ENCODE results near the gene PEX10. TPM values are rescaled to one million over a fixed set of nuclear protein-coding genes. Genes with fewer than 3 reads are reported as not detected.

PEX10 gene
- total RNA-seq, 1 experiment from 2014 or later = 21.9 TPM

DNA sequence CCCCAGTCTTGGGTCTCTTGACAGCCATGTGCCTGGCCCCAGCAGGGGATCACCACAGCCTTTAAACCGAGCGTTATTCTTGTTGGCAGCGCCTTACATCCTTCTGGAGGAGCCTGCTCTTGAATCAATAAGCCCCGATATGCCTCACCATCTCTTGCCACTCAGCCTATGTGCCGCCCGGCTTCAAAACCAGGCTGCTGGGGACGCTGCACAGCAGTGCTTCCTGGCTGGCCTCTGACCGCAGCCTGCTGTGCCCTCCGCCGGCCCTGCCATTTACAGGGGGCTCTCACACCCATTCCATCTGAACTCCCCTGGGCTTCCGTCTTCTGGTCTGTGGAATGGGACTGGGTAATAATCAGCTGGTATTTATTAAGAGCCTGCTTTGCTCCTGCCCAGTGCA is 3.0 kb upstream of the PEX10 start:
- ChIA-PET POLR2A (no interaction called here), CTCF (interaction anchor here (0.7 kb wide), 1 partner anchor 1038 kb away, joined by 4 read pairs; no protein-coding TSS in a partner anchor)
- no peak for DNase-seq
- H3K9me3 Mint-ChIP-seq (ENCODE audit: unreplicated experiment) = no peaks in the 10 kb centered on the region
- no peaks in the 10 kb centered on the region; the same call in 1 of the 2 replicates for H3K4me1 ChIP-seq
- H3K36me3 ChIP-seq (ENCODE audit: control insufficient read depth, insufficient read depth, low read length) = no peaks in the 10 kb centered on the region
- H3K36me3 Mint-ChIP-seq (ENCODE audit: insufficient read depth, unreplicated experiment) = peaks cover 27% of the 10 kb centered on the region
- no peaks in the 10 kb centered on the region for H3K27me3 ChIP-seq (replicated peaks; ENCODE audit: control insufficient read depth, insufficient read depth, low read length)
- no TSS peak for BruUV-seq (replicated peaks)
- H3K4me3 ChIP-seq (ENCODE audit: low read depth, low read length) = no peak overlapping the region
- H3K27me3 Mint-ChIP-seq (ENCODE audit: insufficient read depth, unreplicated experiment) = peaks cover 12% of the 10 kb centered on the region
- H3K4me1 Mint-ChIP-seq (ENCODE audit: low read depth, unreplicated experiment) = peaks cover 5% of the 10 kb centered on the region
- TF ChIP-seq, protein P1, sequence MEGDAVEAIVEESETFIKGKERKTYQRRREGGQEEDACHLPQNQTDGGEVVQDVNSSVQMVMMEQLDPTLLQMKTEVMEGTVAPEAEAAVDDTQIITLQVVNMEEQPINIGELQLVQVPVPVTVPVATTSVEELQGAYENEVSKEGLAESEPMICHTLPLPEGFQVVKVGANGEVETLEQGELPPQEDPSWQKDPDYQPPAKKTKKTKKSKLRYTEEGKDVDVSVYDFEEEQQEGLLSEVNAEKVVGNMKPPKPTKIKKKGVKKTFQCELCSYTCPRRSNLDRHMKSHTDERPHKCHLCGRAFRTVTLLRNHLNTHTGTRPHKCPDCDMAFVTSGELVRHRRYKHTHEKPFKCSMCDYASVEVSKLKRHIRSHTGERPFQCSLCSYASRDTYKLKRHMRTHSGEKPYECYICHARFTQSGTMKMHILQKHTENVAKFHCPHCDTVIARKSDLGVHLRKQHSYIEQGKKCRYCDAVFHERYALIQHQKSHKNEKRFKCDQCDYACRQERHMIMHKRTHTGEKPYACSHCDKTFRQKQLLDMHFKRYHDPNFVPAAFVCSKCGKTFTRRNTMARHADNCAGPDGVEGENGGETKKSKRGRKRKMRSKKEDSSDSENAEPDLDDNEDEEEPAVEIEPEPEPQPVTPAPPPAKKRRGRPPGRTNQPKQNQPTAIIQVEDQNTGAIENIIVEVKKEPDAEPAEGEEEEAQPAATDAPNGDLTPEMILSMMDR (IDR thresholded peaks at IDR 0.05; ENCODE audit: insufficient read depth in 1 of 2, low read depth in 1 of 2, low read length in 1 of 2, severe bottlenecking in 1 of 2, unreplicated experiment in 1 of 2) = no peak
- H3K9me3 ChIP-seq = no peaks in the 10 kb centered on the region
- peak overlapping the region; percentile 24 for H3K4me3 Mint-ChIP-seq (ENCODE audit: unreplicated experiment)
- intact Hi-C loops (cut with micrococcal nuclease; ENCODE audit: unreplicated experiment) = no loop called here
- H3K27ac Mint-ChIP-seq (ENCODE audit: unreplicated experiment) = no peak overlapping the region

DNA sequence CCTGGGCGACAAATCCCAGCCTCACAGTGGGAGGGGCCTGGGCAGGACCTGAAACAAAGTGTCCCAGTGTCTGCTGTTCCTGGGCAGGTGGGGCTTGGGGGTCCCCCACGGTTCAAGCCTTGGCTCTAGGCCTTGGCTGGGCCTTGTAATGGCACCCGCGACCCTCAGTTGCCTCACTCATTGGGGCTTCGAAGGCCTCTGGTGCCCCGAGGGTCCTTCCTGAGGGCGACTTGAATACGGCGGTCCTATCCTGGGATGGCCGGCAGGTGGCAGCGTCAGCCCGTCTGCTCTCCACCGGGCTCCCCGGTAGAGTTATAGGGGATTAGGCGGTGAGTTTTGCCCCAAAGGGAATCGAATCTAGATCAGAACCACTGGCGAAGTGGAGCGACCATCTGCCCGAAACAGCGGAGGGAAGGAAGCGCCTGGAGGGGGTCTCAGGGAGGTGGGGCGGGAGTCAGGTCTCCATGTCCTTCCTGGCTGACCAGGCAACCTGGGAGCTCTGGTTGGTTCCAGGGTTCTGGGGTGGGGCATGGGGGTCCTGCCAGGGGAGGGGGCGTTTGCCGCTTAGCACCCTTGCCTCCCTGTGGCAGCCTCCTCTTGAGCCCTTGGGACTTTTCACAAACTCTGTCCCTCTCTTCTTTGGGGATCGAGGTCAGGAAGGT is 2.1 kb upstream of the PEX10 start:
- Histone ChIP-seq H3K9me3 (no peaks in the 10 kb centered on the region), H3K36me3 (ENCODE audit: control insufficient read depth, insufficient read depth, low read length) (no peaks in the 10 kb centered on the region), H3K4me1 (no peaks in the 10 kb centered on the region; the same call in 1 of the 2 replicates), H3K27me3 (replicated peaks; ENCODE audit: control insufficient read depth, insufficient read depth, low read length) (no peaks in the 10 kb centered on the region), H3K4me3 (ENCODE audit: low read depth, low read length) (peak overlapping the region; percentile 84)
- ChIA-PET POLR2A (no interaction called here), CTCF (interaction anchor here (0.6 to 1.0 kb wide), 4 partner anchors 92 to 1039 kb away, joined by 3 to 4 read pairs (median 4); no protein-coding TSS in a partner anchor)
- Mint-ChIP-seq H3K36me3 (ENCODE audit: insufficient read depth, unreplicated experiment) (peaks cover 27% of the 10 kb centered on the region), H3K9me3 (ENCODE audit: unreplicated experiment) (no peaks in the 10 kb centered on the region), H3K4me3 (ENCODE audit: unreplicated experiment) (peak overlapping the region; percentile 85), H3K27ac (ENCODE audit: unreplicated experiment) (peak overlapping the region; percentile 83), H3K4me1 (ENCODE audit: low read depth, unreplicated experiment) (peaks cover 5% of the 10 kb centered on the region), H3K27me3 (ENCODE audit: insufficient read depth, unreplicated experiment) (peaks cover 12% of the 10 kb centered on the region)
- intact Hi-C loops (cut with micrococcal nuclease; ENCODE audit: unreplicated experiment) = loop anchor here (1.0 kb wide), 1 partner anchor 134 kb away; no protein-coding TSS in a partner anchor
- DNase-seq = peak; percentile 74 to 75
- TF ChIP-seq, protein P1 (IDR thresholded peaks at IDR 0.05; ENCODE audit: insufficient read depth in 1 of 2, low read depth in 1 of 2, low read length in 1 of 2, severe bottlenecking in 1 of 2, unreplicated experiment in 1 of 2) = peak; percentile 80 to 90
- no TSS peak for BruUV-seq (replicated peaks)

DNA sequence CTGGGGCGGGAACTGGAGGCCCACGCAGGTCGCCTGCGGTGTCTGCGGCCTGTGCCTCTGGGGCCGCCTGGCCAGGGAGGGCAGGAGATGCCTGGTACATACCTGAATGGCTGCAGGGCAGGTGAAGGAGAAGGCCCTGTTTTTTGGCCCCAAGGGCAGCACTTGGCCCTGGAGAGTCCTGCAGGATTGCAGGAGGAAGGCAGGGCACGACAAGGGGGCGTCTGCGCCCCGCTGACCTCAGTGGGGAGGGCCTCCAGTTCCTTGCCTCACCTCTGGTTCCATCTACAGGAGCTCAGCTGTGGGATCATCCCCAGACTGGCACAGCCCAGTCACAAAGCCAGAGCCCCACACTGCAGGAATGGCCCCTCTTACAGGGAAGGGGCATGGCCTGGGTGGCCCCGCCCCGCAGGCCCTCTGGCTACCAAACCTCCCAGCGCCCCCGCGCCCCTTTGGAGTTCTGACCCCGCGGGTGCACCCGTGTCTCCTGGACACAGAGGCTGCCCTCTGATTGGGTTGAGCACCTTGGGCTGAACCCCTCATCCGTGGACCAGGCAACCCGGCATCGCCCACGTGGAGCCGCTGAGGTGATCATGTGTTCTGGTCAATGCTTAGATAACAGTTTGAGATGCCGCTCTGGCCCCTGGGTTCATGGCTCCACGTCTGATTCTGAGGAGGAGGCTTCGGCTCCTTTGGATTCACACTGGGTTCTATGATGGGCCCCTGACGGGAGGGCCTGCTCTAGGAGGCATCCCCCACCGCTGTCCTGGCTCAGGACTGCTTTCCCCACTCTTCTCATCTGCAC is 1.3 kb upstream of the PEX10 start:
- intact Hi-C loops (cut with micrococcal nuclease; ENCODE audit: unreplicated experiment) = loop anchor here (1.0 kb wide), 1 partner anchor 135 kb away; no protein-coding TSS in a partner anchor
- H3K4me1 Mint-ChIP-seq (ENCODE audit: low read depth, unreplicated experiment) = peaks cover 5% of the 10 kb centered on the region
- peak in 1 of 2 experiments; percentile 16 for DNase-seq
- no peaks in the 10 kb centered on the region for H3K9me3 ChIP-seq
- H3K27me3 ChIP-seq (replicated peaks; ENCODE audit: control insufficient read depth, insufficient read depth, low read length) = no peaks in the 10 kb centered on the region
- H3K36me3 Mint-ChIP-seq (ENCODE audit: insufficient read depth, unreplicated experiment) = peaks cover 19% of the 10 kb centered on the region
- TF ChIP-seq, protein P1 (IDR thresholded peaks at IDR 0.05; ENCODE audit: insufficient read depth in 1 of 2, low read depth in 1 of 2, low read length in 1 of 2, severe bottlenecking in 1 of 2, unreplicated experiment in 1 of 2) = no peak
- H3K27me3 Mint-ChIP-seq (ENCODE audit: insufficient read depth, unreplicated experiment) = peaks cover 6% of the 10 kb centered on the region
- peak overlapping the region; percentile 84 for H3K4me3 ChIP-seq (ENCODE audit: low read depth, low read length)
- ChIA-PET CTCF (interaction anchor here (0.5 to 1.8 kb wide), 4 partner anchors 22 to 219 kb away, joined by 3 to 8 read pairs (median 4); partner anchors contain the start of genes FAAP20, MORN1 and RER1), POLR2A (interaction anchor here (0.6 to 1.0 kb wide), 5 partner anchors 22 to 171 kb away, joined by 3 to 5 read pairs (median 4); partner anchors contain the start of genes MORN1 and PANK4)
- no peaks in the 10 kb centered on the region; the same call in 1 of the 2 replicates for H3K4me1 ChIP-seq
- H3K27ac Mint-ChIP-seq (ENCODE audit: unreplicated experiment) = peak overlapping the region; percentile 83
- no peaks in the 10 kb centered on the region for H3K9me3 Mint-ChIP-seq (ENCODE audit: unreplicated experiment)
- H3K4me3 Mint-ChIP-seq (ENCODE audit: unreplicated experiment) = peak overlapping the region; percentile 85
- no TSS peak for BruUV-seq (replicated peaks)
- H3K36me3 ChIP-seq (ENCODE audit: control insufficient read depth, insufficient read depth, low read length) = no peaks in the 10 kb centered on the region
